Endodermal cell (in vitro differentiated cells): Measurements from ENCODE around the gene R3HDM4. TPM values are rescaled to one million over a fixed set of nuclear protein-coding genes. Genes with fewer than 3 reads are reported as not detected.
A peak's percentile ranks its signal among the peaks of the same experiment; 100 is the strongest.

Source experiments
- DNase-seq: peaks from one replicate; pipeline ENCODE4 v3.0.0-alpha.2; 2017
- H3K27ac ChIP-seq: 2 replicates; pipeline ENCODE4 v1.5.1; 2013; ENCODE audit warnings: mild to moderate bottlenecking, low read depth, low read length, moderate library complexity
- H3K27me3 ChIP-seq: 2 replicates; pipeline ENCODE4 v1.6.1; 2013; ENCODE audit warnings: mild to moderate bottlenecking, low read length, moderate library complexity; ENCODE audit not compliant: insufficient read depth, control insufficient read depth, poor library complexity, severe bottlenecking
- H3K36me3 ChIP-seq: 2 replicates; pipeline ENCODE4 v1.7.0; 2013; ENCODE audit warnings: mild to moderate bottlenecking, low read length, moderate library complexity; ENCODE audit not compliant: control insufficient read depth, insufficient read depth
- H3K4me1 ChIP-seq: one replicate; pipeline ENCODE4 v1.7.0; 2013; ENCODE audit warnings: low read length; ENCODE audit not compliant: control insufficient read depth, insufficient read depth
- H3K4me3 ChIP-seq: 2 replicates; pipeline ENCODE4 v1.5.1; 2013; ENCODE audit warnings: mild to moderate bottlenecking, low read length, moderate library complexity
- H3K9ac ChIP-seq: 2 replicates; pipeline ENCODE4 v1.6.1; 2013; ENCODE audit warnings: mild to moderate bottlenecking, low read length, moderate library complexity; ENCODE audit not compliant: poor library complexity, severe bottlenecking; ENCODE audit errors: extremely low read depth
- H3K9me3 ChIP-seq: 2 replicates; pipeline ENCODE4 v1.6.1; 2013; ENCODE audit warnings: mild to moderate bottlenecking, low read length, moderate library complexity; ENCODE audit not compliant: control insufficient read depth
- H3K27ac Mint-ChIP-seq: 2 replicates; pipeline ENCODE4 v1.8.0; 2020; ENCODE audit warnings: mixed read lengths
- H3K27me3 Mint-ChIP-seq: 2 replicates; pipeline ENCODE4 v1.8.0; 2021; ENCODE audit warnings: mild to moderate bottlenecking, mixed read lengths; ENCODE audit not compliant: insufficient read depth
- H3K36me3 Mint-ChIP-seq: 2 replicates; pipeline ENCODE4 v1.8.0; 2020; ENCODE audit warnings: low read depth, mixed read lengths
- H3K4me1 Mint-ChIP-seq: 2 replicates; pipeline ENCODE4 v1.8.0; 2020; ENCODE audit warnings: mixed read lengths
- H3K4me3 Mint-ChIP-seq: 2 replicates; pipeline ENCODE4 v1.8.0; 2020; ENCODE audit warnings: mild to moderate bottlenecking, moderate library complexity, mixed read lengths
- H3K9me3 Mint-ChIP-seq: 2 replicates; pipeline ENCODE4 v1.8.0; 2020; ENCODE audit warnings: mild to moderate bottlenecking, mixed read lengths
- CTCF ChIP-seq: fragments of 200-600 bp; sonication (generic); conservative IDR thresholded peaks from 2 replicates; pipeline ENCODE4 v1.5.0; 2021; ENCODE audit warnings: antibody characterized with exemption, mild to moderate bottlenecking
- WGBS, 2 experiments: methylation state at CpG; one replicate each; pipeline versions ENCODE4 v1.1.5 to v1.1.7; 2013; ENCODE audit warnings: missing lambda C conversion rate in 2 of 2, mixed read lengths in 1 of 2; ENCODE audit not compliant: insufficient coverage in 1 of 2, insufficient read length in 1 of 2; 5-methylcytosine and 5-hydroxymethylcytosine counted together
- total RNA-seq, 2 donors: library from RNA; stranded (reverse); fragmentation: NEBNext Ultra II Directional in 1 of 2; extraction: Animal tissue kit (Norgen Biotek cat#: 25700) in 1 of 2; gene quantifications; 2 replicates in 1 of 2; 3 replicates in 1 of 2; pipeline ENCODE4 v1.2.1, GENCODE V29; 2021

R3HDM4 gene
- total RNA-seq, 2 donors from 2014 or later: 61.1 to 64.7 TPM

GRCh38 chr19:947707-948539 lies 34.9 kb upstream of the R3HDM4 start:
- H3K27ac Mint-ChIP-seq: no peak overlapping the region
- no peak overlapping the region for H3K4me3 Mint-ChIP-seq
- 94 to 95% methylated on average over 37 to 47 of the region's 47 CpGs for WGBS, 2 experiments
- DNase-seq: no peak
- Histone ChIP-seq H3K4me3 (no peak overlapping the region), H3K27ac (no peak overlapping the region), H3K9ac (no peak overlapping the region), H3K4me1 (peaks cover 5% of the 10 kb centered on the region), H3K36me3 (peaks cover 17% of the 10 kb centered on the region), H3K9me3 (no peaks in the 10 kb centered on the region), H3K27me3 (no peaks in the 10 kb centered on the region)
- no peaks in the 10 kb centered on the region for H3K27me3 Mint-ChIP-seq
- no peak for TF ChIP-seq CTCF
- H3K4me1 Mint-ChIP-seq: peaks cover 3% of the 10 kb centered on the region
- no peaks in the 10 kb centered on the region for H3K9me3 Mint-ChIP-seq
- H3K36me3 Mint-ChIP-seq: peaks cover 30% of the 10 kb centered on the region

GRCh38 chr19:947090-947706 lies 34.2 kb upstream of the R3HDM4 start:
- Mint-ChIP-seq H3K4me3 (no peak overlapping the region), H3K27me3 (no peaks in the 10 kb centered on the region), H3K9me3 (peaks cover 1% of the 10 kb centered on the region), H3K27ac (no peak overlapping the region), H3K4me1 (no peaks in the 10 kb centered on the region), H3K36me3 (peaks cover 34% of the 10 kb centered on the region)
- Histone ChIP-seq H3K4me1 (no peaks in the 10 kb centered on the region), H3K9me3 (no peaks in the 10 kb centered on the region), H3K9ac (no peak overlapping the region), H3K27ac (no peak overlapping the region), H3K27me3 (no peaks in the 10 kb centered on the region), H3K36me3 (peaks cover 22% of the 10 kb centered on the region), H3K4me3 (no peak overlapping the region)
- TF ChIP-seq CTCF: no peak
- DNase-seq: no peak
- 94 to 98% methylated on average over 30 of the region's 30 CpGs for WGBS, 2 experiments

- 95 to 100% methylated on average over 16 to 34 of the region's 37 CpGs for WGBS, 2 experiments
- no peaks in the 10 kb centered on the region for H3K4me1 Mint-ChIP-seq
- peak overlapping the region; percentile 30 for H3K27ac Mint-ChIP-seq
- H3K9me3 Mint-ChIP-seq: peaks cover 1% of the 10 kb centered on the region
- no peaks in the 10 kb centered on the region for H3K27me3 Mint-ChIP-seq
- H3K27me3 ChIP-seq: no peaks in the 10 kb centered on the region
- H3K9ac ChIP-seq: no peak overlapping the region
- no peak for TF ChIP-seq CTCF
- no peak overlapping the region for H3K27ac ChIP-seq
- peaks cover 22% of the 10 kb centered on the region for H3K36me3 ChIP-seq
- no peaks in the 10 kb centered on the region for H3K9me3 ChIP-seq
- H3K4me3 Mint-ChIP-seq: no peak overlapping the region
- peaks cover 40% of the 10 kb centered on the region for H3K36me3 Mint-ChIP-seq
- DNase-seq: no peak
- H3K4me1 ChIP-seq: no peaks in the 10 kb centered on the region
- H3K4me3 ChIP-seq: no peak overlapping the region
These were observed 32.6 kb upstream of the R3HDM4 start for GRCh38 chr19:945401-946252.
